Esophagus squamous epithelium (tissue), 5 donors: Measurements from ENCODE around the gene CD59. TPM values are rescaled to one million over a fixed set of nuclear protein-coding genes. Genes with fewer than 3 reads are reported as not detected.

Source experiments
- DNase-seq: peaks from one replicate; lab custom pipeline; 2025; lab: John Stamatoyannopoulos, UW
- H3K27ac ChIP-seq, 4 donors: fragments of 200-600 bp; sonication (generic); one replicate each; pipeline ENCODE4 v1.5.1; 2016 to 2019; ENCODE audit warnings: mild to moderate bottlenecking in 1 of 4
- H3K27me3 ChIP-seq, 4 donors: fragments of 200-600 bp; sonication (generic); 1 replicate in 3 of 4; 2 replicates in 1 of 4; pipeline versions ENCODE4 v1.5.1 to v1.6.0; 2017 to 2021; ENCODE audit warnings: antibody characterized with exemption in 1 of 4
- H3K36me3 ChIP-seq, 3 donors: fragments of 200-600 bp; sonication (generic); one replicate each; pipeline ENCODE4 v1.5.1; 2016 to 2019
- H3K4me1 ChIP-seq, 3 donors: fragments of 200-600 bp; sonication (generic); one replicate each; pipeline ENCODE4 v1.5.1; 2017 to 2019
- H3K4me3 ChIP-seq, 4 donors: fragments of 200-600 bp; sonication (generic); 1 replicate in 3 of 4; 2 replicates in 1 of 4; pipeline ENCODE4 v1.5.1; 2016 to 2019; ENCODE audit warnings: mild to moderate bottlenecking in 2 of 4, moderate library complexity in 1 of 4
- H3K9me3 ChIP-seq, 3 donors: fragments of 200-600 bp; sonication (generic); one replicate each; pipeline ENCODE4 v1.5.1; 2016 to 2019
- CTCF ChIP-seq, 6 experiments: fragments of 450-650 bp in 4 of 6; fragments of 200-600 bp in 2 of 6; sonication (generic) in 2 of 6; IDR thresholded peaks; one replicate each; pipeline ENCODE4 v1.5.1; 2016 to 2019; ENCODE audit warnings: antibody characterized with exemption in 6 of 6, mild to moderate bottlenecking in 4 of 6, moderate library complexity in 4 of 6
- POLR2A ChIP-seq, 4 donors: fragments of 450-650 bp; IDR thresholded peaks; one replicate each; pipeline ENCODE4 v1.6.1; 2017; ENCODE audit warnings: antibody characterized with exemption in 4 of 4, mild to moderate bottlenecking in 4 of 4, moderate library complexity in 3 of 4
- WGBS, 2 donors: methylation state at CpG; one replicate each; pipeline ENCODE4 v1.1.5; 2018; 5-methylcytosine and 5-hydroxymethylcytosine counted together
- intact Hi-C: fragments of 100-400 bp; cut with DNase I; formaldehyde crosslinking; loops from one replicate; pipeline ENCODE4 v1.15.0; 2022
- total RNA-seq, 4 donors: library from RNA; depleted of rRNA; stranded (reverse); fragments of >200 nt; gene quantifications; one replicate each; pipeline ENCODE4 v1.1.0, GENCODE V29; 2016
- donor health status: DM: yes; HTN: yes; CAD: no.

The CD59 gene
- total RNA-seq, 4 donors from 2014 or later = 191 to 525 (median 339) TPM

- H3K27ac ChIP-seq = peak overlapping the region; percentile 47 to 91 (median 72)
- peaks cover 48 to 91% (median 67%) of the 10 kb centered on the region in 3 donors for H3K4me1 ChIP-seq
- no peak for DNase-seq
- no peak for TF ChIP-seq CTCF (IDR thresholded peaks at IDR 0.05)
- no peak for TF ChIP-seq POLR2A (IDR thresholded peaks at IDR 0.05)
- intact Hi-C loops = no loop called here
- 65 to 69% methylated on average over 6 of the region's 6 CpGs for WGBS, 2 donors
- H3K4me3 ChIP-seq = no peak overlapping the region
- H3K9me3 ChIP-seq = no peaks in the 10 kb centered on the region
- no peaks in the 10 kb centered on the region for H3K36me3 ChIP-seq
- no peaks in the 10 kb centered on the region for H3K27me3 ChIP-seq
Measured at GRCh38 chr11:33696931-33697638, 39.1 kb downstream of the CD59 start.

- Histone ChIP-seq H3K27ac (peak overlapping the region; percentile 47 to 91 (median 72)), H3K36me3 (no peaks in the 10 kb centered on the region), H3K27me3 (no peaks in the 10 kb centered on the region), H3K4me3 (no peak overlapping the region), H3K9me3 (no peaks in the 10 kb centered on the region), H3K4me1 (peaks cover 49 to 91% (median 67%) of the 10 kb centered on the region in 3 donors)
- TF ChIP-seq CTCF (IDR thresholded peaks at IDR 0.05) (no peak), POLR2A (IDR thresholded peaks at IDR 0.05) (no peak)
- 27 to 29% methylated on average over 5 of the region's 5 CpGs for WGBS, 2 donors
- no peak for DNase-seq
- intact Hi-C loops = no loop called here
Measured at GRCh38 chr11:33696411-33696810, 39.8 kb downstream of the CD59 start.

- TF ChIP-seq CTCF (IDR thresholded peaks at IDR 0.05) (no peak), POLR2A (IDR thresholded peaks at IDR 0.05) (no peak)
- H3K4me1 ChIP-seq = peaks cover 49 to 95% (median 73%) of the 10 kb centered on the region in 3 donors
- no peak for DNase-seq
- no peaks in the 10 kb centered on the region for H3K27me3 ChIP-seq
- no peaks in the 10 kb centered on the region for H3K9me3 ChIP-seq
- 54 to 73% methylated on average over 3 of the region's 4 CpGs for WGBS, 2 donors
- no peak overlapping the region for H3K4me3 ChIP-seq
- intact Hi-C loops = no loop called here
- H3K36me3 ChIP-seq = no peaks in the 10 kb centered on the region
- peak overlapping the region; percentile 65 to 94 (median 84) for H3K27ac ChIP-seq
Measured at GRCh38 chr11:33695051-33695566, 41.1 kb downstream of the CD59 start.

- Histone ChIP-seq H3K27ac (peak overlapping the region; percentile 65 to 94 (median 84)), H3K9me3 (no peaks in the 10 kb centered on the region), H3K36me3 (no peaks in the 10 kb centered on the region), H3K27me3 (no peaks in the 10 kb centered on the region), H3K4me3 (no peak overlapping the region), H3K4me1 (peaks cover 49 to 95% (median 73%) of the 10 kb centered on the region in 3 donors)
- TF ChIP-seq POLR2A (IDR thresholded peaks at IDR 0.05) (no peak), CTCF (IDR thresholded peaks at IDR 0.05) (no peak)
- DNase-seq = no peak
- intact Hi-C loops = no loop called here
- 46 to 60% methylated on average over 2 of the region's 4 CpGs for WGBS, 2 donors
Measured at GRCh38 chr11:33694346-33695050, 41.7 kb downstream of the CD59 start.

- peak overlapping the region in 1 of 4 donors; percentile 38 for H3K4me3 ChIP-seq
- no peaks in the 10 kb centered on the region for H3K27me3 ChIP-seq
- peak overlapping the region; percentile 78 to 94 (median 87) for H3K27ac ChIP-seq
- H3K36me3 ChIP-seq = no peaks in the 10 kb centered on the region
- 40 to 44% methylated on average over 5 of the region's 5 CpGs for WGBS, 2 donors
- DNase-seq = no peak
- TF ChIP-seq CTCF (IDR thresholded peaks at IDR 0.05) (no peak), POLR2A (IDR thresholded peaks at IDR 0.05) (no peak)
- H3K9me3 ChIP-seq = no peaks in the 10 kb centered on the region
- peaks cover 54 to 99% (median 71%) of the 10 kb centered on the region in 3 donors for H3K4me1 ChIP-seq
- intact Hi-C loops = no loop called here
Measured at GRCh38 chr11:33692541-33692940, 43.7 kb downstream of the CD59 start.
